SK-N-MC (cell line): ENCODE data around the gene FKBP6.

Experiments used
- EZH2 ChIP-seq: fragments of 200-600 bp; sonication (generic); IDR thresholded peaks from one replicate; pipeline ENCODE4 v1.6.1; 2017; ENCODE audit warnings: antibody characterized with exemption
- FOXP2 ChIP-seq: optimal IDR thresholded peaks from 2 replicates; pipeline ENCODE3; 2011; ENCODE audit warnings: mild to moderate bottlenecking, moderate library complexity; ENCODE audit not compliant: insufficient read depth; ENCODE audit errors: extremely low read length, control extremely low read depth
- POLR2AphosphoS5 ChIP-seq: IDR thresholded peaks from 2 replicates; pipeline ENCODE4 v1.6.1; 2012; ENCODE audit warnings: mild to moderate bottlenecking, low read depth, low read length, borderline replicate concordance

DNA sequence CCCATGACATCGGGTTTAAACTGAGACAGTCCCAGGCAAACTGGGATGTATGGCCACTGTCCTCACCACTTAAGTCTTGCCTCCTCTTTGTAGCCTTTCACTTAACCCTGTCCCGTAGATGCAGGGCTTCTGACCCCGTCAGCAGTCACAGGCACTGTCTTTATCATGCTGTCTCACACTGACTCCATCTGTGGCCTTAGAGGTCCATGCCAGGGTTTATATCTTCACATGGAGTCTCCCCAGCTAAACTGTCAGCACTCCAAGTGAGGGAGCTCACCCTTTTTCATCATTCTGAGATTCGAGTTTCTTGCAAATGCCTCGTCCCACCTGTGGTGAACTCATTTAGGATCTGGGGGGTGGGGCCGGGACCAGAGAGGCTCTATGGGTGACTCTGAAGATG lies 2.8 kb downstream of the FKBP6 start:
- no peak for TF ChIP-seq EZH2
- no peak for TF ChIP-seq POLR2AphosphoS5
- no peak for TF ChIP-seq FOXP2
